ENCODE results near the gene TMED9.
A peak's percentile ranks its signal among the peaks of the same experiment; 100 is the strongest.

Gene TMED9

GRCh38 chr5:177593511-177593910 lies 1.5 kb downstream of the TMED9 start:
- Histone ChIP-seq H3K27ac (ENCODE audit: low read length) (no peak overlapping the region), H2AFZ (ENCODE audit: low read length) (no peak overlapping the region), H3K4me3 (ENCODE audit: low read length) (no peak overlapping the region), H4K20me1 (ENCODE audit: insufficient read depth, low read length) (no peaks in the 10 kb centered on the region), H3K4me2 (ENCODE audit: low read depth, low read length) (peak overlapping the region; percentile 94; the same call in 1 of the 2 replicates), H3K9me3 (replicated peaks; ENCODE audit: insufficient read depth, low read length) (no peaks in the 10 kb centered on the region), H3F3A (ENCODE audit: insufficient read depth, low read length) (peaks cover 14% of the 10 kb centered on the region; the same call in 1 of the 2 replicates), H3K9me2 (replicated peaks; ENCODE audit: insufficient read depth, low read length) (no peaks in the 10 kb centered on the region), H3K36me3 (replicated peaks; ENCODE audit: insufficient read depth, low read length) (peaks cover 12% of the 10 kb centered on the region; the same call in 1 of the 2 replicates), H3K9ac (ENCODE audit: low read length) (no peak overlapping the region), H3K27me3 (replicated peaks; ENCODE audit: insufficient read depth, low read length) (peaks cover 26% of the 10 kb centered on the region), H3K79me2 (ENCODE audit: low read length) (peaks cover 24% of the 10 kb centered on the region), H3K4me1 (ENCODE audit: low read length) (peaks cover 13% of the 10 kb centered on the region)
- DNase-seq: no peak
- TF ChIP-seq CTCF (IDR thresholded peaks at IDR 0.05; ENCODE audit: low read length) (no peak), EZH2 (optimal IDR thresholded peaks at IDR 0.05; ENCODE audit: low read depth, low read length) (no peak), EZH2phosphoT487 (IDR thresholded peaks at IDR 0.05; ENCODE audit: low read length) (no peak)

- no peak overlapping the region for H3K4me3 ChIP-seq (ENCODE audit: low read length)
- peaks cover 24% of the 10 kb centered on the region for H3K79me2 ChIP-seq (ENCODE audit: low read length)
- no peak for DNase-seq
- peaks cover 12% of the 10 kb centered on the region; the same call in 1 of the 2 replicates for H3K36me3 ChIP-seq (replicated peaks; ENCODE audit: insufficient read depth, low read length)
- H3K27me3 ChIP-seq (replicated peaks; ENCODE audit: insufficient read depth, low read length): peaks cover 20% of the 10 kb centered on the region
- H2AFZ ChIP-seq (ENCODE audit: low read length): no peak overlapping the region
- TF ChIP-seq CTCF (IDR thresholded peaks at IDR 0.05; ENCODE audit: low read length): no peak
- no peak for TF ChIP-seq EZH2 (optimal IDR thresholded peaks at IDR 0.05; ENCODE audit: low read depth, low read length)
- TF ChIP-seq EZH2phosphoT487 (IDR thresholded peaks at IDR 0.05; ENCODE audit: low read length): no peak
- no peaks in the 10 kb centered on the region for H3K9me3 ChIP-seq (replicated peaks; ENCODE audit: insufficient read depth, low read length)
- no peaks in the 10 kb centered on the region for H4K20me1 ChIP-seq (ENCODE audit: insufficient read depth, low read length)
- H3K9ac ChIP-seq (ENCODE audit: low read length): no peak overlapping the region
- no peaks in the 10 kb centered on the region for H3K9me2 ChIP-seq (replicated peaks; ENCODE audit: insufficient read depth, low read length)
- H3K27ac ChIP-seq (ENCODE audit: low read length): no peak overlapping the region
- H3K4me2 ChIP-seq (ENCODE audit: low read depth, low read length): no peak overlapping the region
- H3F3A ChIP-seq (ENCODE audit: insufficient read depth, low read length): peaks cover 16% of the 10 kb centered on the region; the same call in 1 of the 2 replicates
- H3K4me1 ChIP-seq (ENCODE audit: low read length): peaks cover 15% of the 10 kb centered on the region
Observed at GRCh38 chr5:177594071-177594470, 2.1 kb downstream of the TMED9 start.

GRCh38 chr5:177595026-177595585 lies 3.1 kb downstream of the TMED9 start:
- no peak overlapping the region for H2AFZ ChIP-seq (ENCODE audit: low read length)
- H3F3A ChIP-seq (ENCODE audit: insufficient read depth, low read length): peaks cover 16% of the 10 kb centered on the region; the same call in 1 of the 2 replicates
- no peaks in the 10 kb centered on the region for H3K9me2 ChIP-seq (replicated peaks; ENCODE audit: insufficient read depth, low read length)
- peaks cover 12% of the 10 kb centered on the region; the same call in 1 of the 2 replicates for H3K36me3 ChIP-seq (replicated peaks; ENCODE audit: insufficient read depth, low read length)
- no peaks in the 10 kb centered on the region for H4K20me1 ChIP-seq (ENCODE audit: insufficient read depth, low read length)
- TF ChIP-seq CTCF (IDR thresholded peaks at IDR 0.05; ENCODE audit: low read length) (no peak), EZH2 (optimal IDR thresholded peaks at IDR 0.05; ENCODE audit: low read depth, low read length) (no peak), EZH2phosphoT487 (IDR thresholded peaks at IDR 0.05; ENCODE audit: low read length) (no peak)
- DNase-seq: no peak
- H3K27ac ChIP-seq (ENCODE audit: low read length): no peak overlapping the region
- H3K4me1 ChIP-seq (ENCODE audit: low read length): peaks cover 15% of the 10 kb centered on the region
- no peak overlapping the region for H3K4me3 ChIP-seq (ENCODE audit: low read length)
- peaks cover 12% of the 10 kb centered on the region for H3K27me3 ChIP-seq (replicated peaks; ENCODE audit: insufficient read depth, low read length)
- H3K9me3 ChIP-seq (replicated peaks; ENCODE audit: insufficient read depth, low read length): no peaks in the 10 kb centered on the region
- no peak overlapping the region for H3K9ac ChIP-seq (ENCODE audit: low read length)
- H3K79me2 ChIP-seq (ENCODE audit: low read length): peaks cover 24% of the 10 kb centered on the region
- H3K4me2 ChIP-seq (ENCODE audit: low read depth, low read length): no peak overlapping the region
